GM12878 (cell line): ENCODE data around the gene ENDOV.

Source experiments
- ATF2 ChIP-seq: IDR thresholded peaks from 2 replicates; pipeline ENCODE4 v1.6.1; 2012; ENCODE audit warnings: low read length, inconsistent platforms
- CTCF ChIP-seq, 3 experiments: IDR thresholded peaks in 2 of 3; conservative IDR thresholded peaks in 1 of 3; 2 replicates each; pipeline ENCODE4 v1.5.1; 2011; ENCODE audit warnings: low read depth in 3 of 3, low read length in 3 of 3, mild to moderate bottlenecking in 3 of 3, control low read depth in 2 of 3, moderate library complexity in 2 of 3, inconsistent platforms in 1 of 3, mixed read lengths in 1 of 3; ENCODE audit not compliant: control insufficient read depth in 2 of 3, insufficient read depth in 1 of 3; ENCODE audit errors: extremely low read depth in 1 of 3
- E2F4 ChIP-seq: IDR thresholded peaks from 2 replicates; pipeline ENCODE4 v1.6.1; 2012; ENCODE audit warnings: low read depth, low read length, improper control_type of control experiment
- HCFC1 ChIP-seq: fragments of 150-350 bp; IDR thresholded peaks from 2 replicates; pipeline ENCODE4 v1.6.1; 2014; ENCODE audit warnings: low read length
- JUNB ChIP-seq: IDR thresholded peaks from 2 replicates; pipeline ENCODE4 v1.6.1; 2016; ENCODE audit warnings: antibody characterized with exemption, mild to moderate bottlenecking
- NFYB ChIP-seq: IDR thresholded peaks from 2 replicates; pipeline ENCODE4 v1.6.1; 2011; ENCODE audit warnings: low read depth, mild to moderate bottlenecking, low read length, improper control_type of control experiment, moderate library complexity; ENCODE audit not compliant: insufficient read depth
- POLR2A ChIP-seq: IDR thresholded peaks from 2 replicates; pipeline ENCODE4 v1.6.1; 2011; ENCODE audit warnings: low read depth, mild to moderate bottlenecking, low read length
- RAD21 ChIP-seq: IDR thresholded peaks from 2 replicates; pipeline ENCODE4 v1.6.1; 2011; ENCODE audit warnings: mild to moderate bottlenecking, low read depth, low read length, moderate library complexity; ENCODE audit not compliant: insufficient read depth
- RBBP5 ChIP-seq: fragments of 200-600 bp; sonication (generic); conservative IDR thresholded peaks from 2 replicates; pipeline ENCODE4 v1.6.1; 2016
- RCOR1 ChIP-seq: conservative IDR thresholded peaks from 2 replicates; pipeline ENCODE4 v1.6.1; 2012; ENCODE audit warnings: low read depth, low read length, improper control_type of control experiment
- REST ChIP-seq: IDR thresholded peaks from 2 replicates; pipeline ENCODE4 v1.6.1; 2012; ENCODE audit warnings: mild to moderate bottlenecking, low read depth, low read length
- TAF1 ChIP-seq: IDR thresholded peaks from 2 replicates; pipeline ENCODE4 v1.6.1; 2011; ENCODE audit warnings: mild to moderate bottlenecking, low read depth, low read length, borderline replicate concordance
- ZNF384 ChIP-seq: IDR thresholded peaks from 2 replicates; pipeline ENCODE4 v1.6.1; 2012; ENCODE audit warnings: low read depth, mild to moderate bottlenecking, low read length, improper control_type of control experiment, borderline replicate concordance

- no peak for TF ChIP-seq E2F4
- TF ChIP-seq HCFC1, result no peak
- no peak for TF ChIP-seq POLR2A
- no peak for TF ChIP-seq CTCF (IDR thresholded peaks at IDR 0.05 in 2 of 3, conservative IDR thresholded peaks at IDR 0.05 in 1 of 3; ENCODE audit: control insufficient read depth in 2 of 3, extremely low read depth in 1 of 3, insufficient read depth in 1 of 3, low read depth in 3 of 3, low read length in 3 of 3)
- TF ChIP-seq RBBP5, result no peak
- TF ChIP-seq TAF1, result no peak
- no peak for TF ChIP-seq JUNB
- no peak for TF ChIP-seq RAD21
- TF ChIP-seq ATF2, result no peak
- no peak for TF ChIP-seq RCOR1
- no peak for TF ChIP-seq NFYB
- TF ChIP-seq REST, result no peak
- no peak for TF ChIP-seq ZNF384
These were observed 26.4 kb upstream of the ENDOV start for GRCh38 chr17:80388601-80389000.
